GM18870 (cell line): ENCODE results near the gene NUP85.
"Not testable (repeated sequence)": the region's sequence is repeated elsewhere in the genome, so short reads cannot be mapped to it uniquely, and the experiment has no call there.

Source experiments
- ATAC-seq: cut with Tn5 transposase; IDR thresholded peaks from one replicate; pipeline ENCODE4 v1.9.1; 2021; ENCODE audit warnings: moderate library complexity; ENCODE audit not compliant: unreplicated experiment

Gene NUP85, protein sequence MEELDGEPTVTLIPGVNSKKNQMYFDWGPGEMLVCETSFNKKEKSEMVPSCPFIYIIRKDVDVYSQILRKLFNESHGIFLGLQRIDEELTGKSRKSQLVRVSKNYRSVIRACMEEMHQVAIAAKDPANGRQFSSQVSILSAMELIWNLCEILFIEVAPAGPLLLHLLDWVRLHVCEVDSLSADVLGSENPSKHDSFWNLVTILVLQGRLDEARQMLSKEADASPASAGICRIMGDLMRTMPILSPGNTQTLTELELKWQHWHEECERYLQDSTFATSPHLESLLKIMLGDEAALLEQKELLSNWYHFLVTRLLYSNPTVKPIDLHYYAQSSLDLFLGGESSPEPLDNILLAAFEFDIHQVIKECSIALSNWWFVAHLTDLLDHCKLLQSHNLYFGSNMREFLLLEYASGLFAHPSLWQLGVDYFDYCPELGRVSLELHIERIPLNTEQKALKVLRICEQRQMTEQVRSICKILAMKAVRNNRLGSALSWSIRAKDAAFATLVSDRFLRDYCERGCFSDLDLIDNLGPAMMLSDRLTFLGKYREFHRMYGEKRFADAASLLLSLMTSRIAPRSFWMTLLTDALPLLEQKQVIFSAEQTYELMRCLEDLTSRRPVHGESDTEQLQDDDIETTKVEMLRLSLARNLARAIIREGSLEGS

DNA sequence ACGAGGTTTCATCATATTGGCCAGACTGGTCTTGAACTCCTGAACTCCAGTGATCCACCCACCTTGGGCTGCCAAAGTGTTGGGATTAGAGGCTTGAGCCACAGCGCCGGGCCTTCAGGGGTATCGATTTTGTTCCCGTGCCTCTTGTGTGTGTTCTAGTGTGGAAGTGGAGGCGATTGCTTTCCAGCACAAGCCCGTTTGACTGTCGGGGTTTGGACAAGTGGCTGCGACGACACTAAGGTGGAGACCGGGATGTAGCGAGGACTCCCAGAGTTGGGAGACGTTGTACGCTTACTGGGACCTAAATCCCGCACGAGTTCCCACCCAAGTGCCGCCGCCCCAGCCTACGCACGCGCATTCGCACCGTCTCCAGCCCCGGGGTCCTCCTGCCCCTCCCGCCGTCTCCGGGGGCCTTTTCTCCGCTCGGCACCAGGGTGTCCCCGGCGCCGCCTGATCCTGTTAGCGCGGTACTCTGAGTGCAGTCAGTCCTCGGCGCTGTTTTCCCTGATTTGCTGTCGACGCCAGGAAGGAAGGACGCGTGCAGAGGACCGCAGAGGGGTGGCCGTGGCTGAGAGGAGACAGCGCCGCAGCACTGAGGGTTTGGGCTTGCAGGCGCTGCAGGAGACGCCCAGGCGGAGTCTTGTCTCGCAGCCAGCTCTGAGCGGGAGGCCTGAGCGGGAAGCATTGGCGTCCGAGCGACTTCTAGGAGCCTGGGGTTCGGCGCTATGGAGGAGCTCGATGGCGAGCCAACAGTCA lies at the start of gene NUP85:
Gene NUP85, plus strand, starts transcription at position 643 of the 756 bp plus-strand sequence. Its CDS starts 83 bp downstream, at position 726.
- peak; percentile 57 for ATAC-seq

GRCh38 chr17:75158480-75158879 lies 47.0 kb upstream of the NUP85 start:
- not testable (repeated sequence) for ATAC-seq

- no peak for ATAC-seq
Observed at GRCh38 chr17:75159196-75160031, 46.1 kb upstream of the NUP85 start.

DNA sequence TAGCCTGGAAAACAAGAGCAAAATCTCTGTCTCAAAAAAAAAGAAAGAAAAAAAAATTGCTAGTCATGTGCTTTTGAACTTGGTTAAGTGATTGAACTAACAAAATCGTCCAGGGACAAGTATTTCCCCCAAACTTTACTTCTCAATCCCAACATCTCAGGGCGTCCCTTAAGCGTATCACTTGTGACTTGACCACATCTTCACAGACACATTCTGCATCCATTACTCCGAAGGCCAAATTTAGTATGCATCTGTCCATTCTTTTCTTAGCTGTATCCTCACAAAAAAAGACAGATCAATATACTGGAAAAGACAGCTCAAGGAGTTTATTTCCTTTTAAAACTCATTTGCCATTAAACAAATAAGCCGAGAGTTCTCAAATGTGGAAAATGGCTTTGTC lies 45.3 kb upstream of the NUP85 start:
- no peak for ATAC-seq

DNA sequence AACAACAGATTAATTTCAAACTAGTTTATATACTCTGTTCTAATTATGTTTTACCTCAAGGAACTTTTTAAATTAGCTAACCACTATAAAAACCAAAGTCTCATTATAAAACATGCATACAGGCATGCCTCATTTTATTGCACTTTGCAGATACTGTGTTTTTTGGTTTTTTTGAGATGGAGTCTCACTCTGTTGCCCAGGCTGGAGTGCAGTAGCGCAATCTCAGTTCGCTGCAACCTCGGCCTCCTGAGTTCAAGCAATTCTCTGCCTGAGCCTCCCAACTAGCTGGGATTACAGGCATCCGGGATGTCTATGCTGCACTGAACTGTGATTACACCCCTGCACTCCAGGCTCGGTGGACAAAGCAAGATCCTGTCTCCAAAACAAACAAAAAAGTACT lies 42.4 kb upstream of the NUP85 start:
- no peak for ATAC-seq

GRCh38 chr17:75164606-75165005 lies 40.9 kb upstream of the NUP85 start:
- not testable (repeated sequence) for ATAC-seq

DNA sequence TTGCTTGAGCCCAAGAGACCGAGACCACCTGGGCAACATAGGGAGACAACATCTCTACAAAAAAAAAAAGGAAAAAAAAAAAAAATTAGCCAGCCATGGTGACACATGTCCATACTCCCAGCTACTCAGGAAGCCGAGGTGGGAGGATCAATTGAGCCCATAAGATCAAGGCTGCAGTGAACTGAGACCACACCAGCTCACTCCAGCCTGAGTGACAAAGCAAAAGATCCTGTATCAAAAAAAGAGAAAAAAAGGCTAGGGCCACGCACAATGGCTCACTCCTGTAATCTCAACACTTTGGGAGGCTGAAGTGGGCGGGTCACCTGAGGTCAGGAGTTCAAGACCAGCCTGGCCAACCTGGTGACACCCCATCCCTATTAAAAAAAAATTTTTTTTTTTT lies 36.5 kb upstream of the NUP85 start:
- ATAC-seq, result no peak

DNA sequence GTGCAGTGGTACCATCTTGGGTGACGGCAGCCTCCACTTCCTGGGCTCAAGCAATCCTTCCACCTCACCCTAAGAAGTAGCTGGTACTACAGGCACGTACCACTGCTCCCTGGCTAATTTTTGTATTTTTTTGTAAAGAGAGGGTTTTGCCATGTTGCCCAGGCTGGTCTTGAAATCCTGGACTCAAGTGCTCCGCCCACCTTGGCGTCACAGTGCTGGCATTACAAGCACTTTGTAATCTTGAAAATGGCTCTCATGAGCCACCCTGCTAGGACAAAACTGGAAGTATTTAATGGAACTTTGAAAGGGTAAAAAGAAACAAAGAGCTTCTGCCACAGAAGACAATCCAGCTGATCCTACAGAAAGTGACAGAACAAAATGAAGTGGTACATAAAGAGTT lies 32.0 kb upstream of the NUP85 start:
- no peak for ATAC-seq

GRCh38 chr17:75174996-75175395 lies 30.5 kb upstream of the NUP85 start:
- ATAC-seq, result no peak

DNA sequence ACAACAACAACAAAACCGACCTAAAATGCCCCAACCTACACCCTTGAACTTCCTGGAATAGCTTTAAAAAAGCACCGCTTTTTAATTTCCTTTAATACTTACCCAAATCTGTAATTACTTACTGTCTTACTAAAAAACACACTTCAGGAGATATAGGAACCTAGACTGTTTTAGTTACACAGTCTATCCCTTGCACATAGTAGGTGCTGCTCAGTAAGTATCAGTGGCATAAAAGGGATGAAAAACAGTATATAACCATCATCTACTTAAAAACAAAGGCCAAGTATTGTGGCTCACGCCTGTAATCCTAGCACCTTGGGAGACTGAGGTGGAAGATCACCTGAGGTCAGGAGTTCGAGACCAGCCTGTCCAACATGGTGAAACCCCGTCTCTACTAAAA lies 28.9 kb upstream of the NUP85 start:
- no peak for ATAC-seq

DNA sequence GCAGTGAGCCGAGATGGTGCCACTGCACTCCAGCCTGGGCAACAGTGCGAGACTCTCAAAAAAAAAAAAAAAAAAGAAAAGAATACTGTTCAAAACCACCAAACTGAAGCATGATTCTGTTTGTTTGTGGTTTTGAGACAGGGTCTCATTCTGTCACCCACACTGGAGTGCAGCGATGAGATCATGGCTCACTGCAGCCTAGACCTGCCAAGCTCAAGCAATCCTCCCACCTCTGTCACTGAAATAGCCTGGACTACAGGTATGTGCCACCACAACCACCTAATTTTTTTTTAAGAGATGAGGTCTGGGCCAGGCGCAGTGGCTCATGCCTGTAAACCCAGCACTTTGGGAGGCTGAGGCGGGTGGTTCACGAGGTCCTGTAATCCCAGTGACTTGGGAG lies 27.0 kb upstream of the NUP85 start:
- no peak for ATAC-seq

- ATAC-seq, result no peak
Observed at GRCh38 chr17:75181110-75181509, 24.4 kb upstream of the NUP85 start.

DNA sequence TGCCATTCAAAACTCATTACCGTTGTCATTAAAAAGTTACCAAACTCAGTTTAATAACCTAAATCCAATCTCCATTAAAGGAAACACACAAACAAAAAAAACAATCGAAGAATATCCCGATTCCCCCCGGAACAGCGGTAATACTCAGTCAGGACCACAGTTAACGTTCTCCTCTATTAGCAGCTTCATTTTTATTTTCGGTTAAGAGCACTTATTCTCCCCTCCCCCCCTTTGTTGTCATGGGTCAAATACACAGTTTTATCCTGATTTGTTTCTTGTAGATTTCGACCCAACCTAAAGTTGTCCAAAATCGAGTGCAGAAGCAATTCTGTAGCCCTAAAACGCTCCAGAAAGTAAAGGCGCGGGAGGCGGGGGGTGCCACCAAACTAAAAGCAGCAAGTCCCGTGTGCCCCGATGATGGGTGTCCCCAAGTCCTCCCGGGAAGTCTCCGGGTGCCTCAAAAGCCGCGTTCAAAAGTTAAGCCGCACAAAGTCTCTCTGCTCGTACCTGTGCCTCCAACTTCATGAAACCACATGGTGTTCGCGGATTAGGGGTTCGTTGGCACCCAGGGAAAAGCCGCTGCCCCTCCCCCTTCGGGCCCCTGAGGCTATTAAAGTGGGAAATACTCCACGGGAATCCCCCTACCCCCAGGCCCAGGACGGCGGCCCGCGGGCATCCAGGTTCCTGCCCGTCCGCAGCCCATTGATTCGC lies 23.7 kb upstream of the NUP85 start:
- no peak for ATAC-seq

DNA sequence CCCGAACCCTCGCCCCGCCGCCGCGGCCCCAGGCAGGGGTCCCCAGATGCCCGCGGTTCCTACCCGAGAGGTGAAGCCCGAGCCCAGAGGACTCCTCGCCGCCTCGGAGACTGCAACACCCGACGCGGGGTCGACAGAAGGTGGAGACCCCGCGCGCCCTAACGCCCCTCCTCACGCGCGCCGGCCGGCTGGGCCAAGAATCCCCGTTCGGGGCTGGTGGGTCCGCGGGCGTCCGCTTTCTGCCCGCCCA lies 23.2 kb upstream of the NUP85 start:
- ATAC-seq, result no peak

- peak; percentile 50 for ATAC-seq
Observed at GRCh38 chr17:75182569-75183436, 22.7 kb upstream of the NUP85 start, which contains the start of gene SUMO2. SUMO2 (minus strand) TSS chr17:75182959; CDS start chr17:75182834, 125 bp downstream.

- no peak for ATAC-seq
Observed at GRCh38 chr17:75183999-75184884, 21.2 kb upstream of the NUP85 start.

- no peak for ATAC-seq
Observed at GRCh38 chr17:75188614-75189013, 16.9 kb upstream of the NUP85 start.

- ATAC-seq, result no peak
Observed at GRCh38 chr17:75191584-75191983, 13.9 kb upstream of the NUP85 start.
